ENCODE results near the gene TASOR2.

TASOR2 gene, protein sequence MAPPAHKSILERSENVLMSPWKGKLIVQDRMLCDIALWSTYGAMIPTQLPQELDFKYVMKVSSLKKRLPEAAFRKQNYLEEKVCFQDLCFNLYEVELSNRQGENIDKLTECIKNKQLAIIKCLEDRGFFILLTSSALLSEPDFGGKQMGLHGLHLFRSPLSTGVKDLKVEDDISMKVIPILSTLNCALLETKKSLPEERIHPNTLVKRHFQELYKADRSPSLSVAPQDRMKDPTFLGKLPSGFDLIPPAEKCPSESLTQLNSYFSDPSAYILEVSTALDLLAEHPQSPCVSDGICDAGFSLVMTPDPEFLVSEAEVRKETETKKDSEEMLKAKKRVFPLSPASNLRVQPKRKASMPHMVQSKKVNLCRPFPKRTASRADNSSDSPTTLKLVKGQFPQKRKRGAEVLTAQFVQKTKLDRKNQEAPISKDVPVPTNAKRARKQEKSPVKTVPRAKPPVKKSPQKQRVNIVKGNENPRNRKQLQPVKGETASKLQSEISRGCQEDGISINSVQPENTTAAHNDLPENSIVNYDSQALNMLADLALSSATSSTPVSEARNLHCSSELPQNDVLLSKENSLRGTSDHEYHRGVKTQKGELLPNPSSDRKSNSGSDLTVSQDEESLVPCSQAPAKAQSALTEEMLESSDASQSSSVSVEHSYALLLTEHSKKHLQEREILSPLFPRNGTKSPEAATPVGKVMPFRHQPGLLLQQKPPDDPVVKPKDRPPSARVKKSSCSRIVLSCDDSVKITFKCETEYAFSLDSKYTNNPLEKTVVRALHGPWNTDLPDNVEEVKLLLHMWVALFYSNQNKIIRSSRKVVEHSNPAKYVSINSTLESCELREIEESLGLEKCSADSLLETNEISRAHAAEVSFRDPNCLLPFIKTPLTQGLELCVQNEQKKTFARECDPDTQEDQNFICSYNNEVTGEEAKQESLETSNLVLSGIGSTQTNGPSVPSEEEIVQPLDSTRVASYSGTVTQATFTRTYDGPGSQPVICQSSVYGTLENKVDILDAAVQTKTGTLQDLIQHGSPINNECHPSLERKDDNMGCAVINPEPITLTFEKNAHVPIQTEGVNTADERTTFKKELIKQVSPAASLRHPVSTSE (N-terminal part only)

DNA sequence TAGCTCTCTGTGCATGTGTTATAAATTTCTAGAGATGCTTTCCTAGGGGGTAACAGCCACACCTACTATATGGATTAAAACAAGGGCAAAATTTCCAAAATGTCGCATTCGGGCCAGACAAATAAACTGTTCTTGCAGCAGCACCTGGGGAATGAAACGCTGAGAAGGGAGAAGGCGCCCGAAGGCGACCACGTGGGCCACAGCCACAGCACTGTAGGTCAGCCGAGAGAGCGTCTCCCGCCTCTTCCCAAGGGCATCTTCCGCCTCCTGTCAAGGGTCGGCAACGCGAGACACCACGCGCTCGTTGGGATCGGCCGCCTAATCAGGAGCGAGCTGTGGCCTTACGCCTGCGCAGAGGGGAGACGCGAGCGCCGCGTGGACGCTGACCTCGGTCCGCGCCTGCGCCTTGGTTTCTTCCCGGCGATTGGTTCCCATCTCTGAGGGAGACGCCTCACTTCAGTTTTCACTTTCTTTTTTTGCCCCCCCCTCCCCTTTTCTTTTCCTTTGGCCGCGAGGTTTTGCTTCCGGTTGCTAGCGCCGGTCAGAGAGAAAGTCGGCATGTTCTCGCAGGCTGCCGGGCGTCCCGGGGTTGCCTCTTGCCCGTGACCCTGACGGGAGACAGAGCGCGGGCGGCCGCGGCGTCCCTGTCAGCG is at the start of gene TASOR2:
Gene TASOR2, plus strand, starts transcription at position 521 of the 653 bp plus-strand sequence. CDS start 35,805 bp downstream, outside the sequence.
- peak; percentile 95 for DNase-seq (ENCODE audit: low read depth)

DNA sequence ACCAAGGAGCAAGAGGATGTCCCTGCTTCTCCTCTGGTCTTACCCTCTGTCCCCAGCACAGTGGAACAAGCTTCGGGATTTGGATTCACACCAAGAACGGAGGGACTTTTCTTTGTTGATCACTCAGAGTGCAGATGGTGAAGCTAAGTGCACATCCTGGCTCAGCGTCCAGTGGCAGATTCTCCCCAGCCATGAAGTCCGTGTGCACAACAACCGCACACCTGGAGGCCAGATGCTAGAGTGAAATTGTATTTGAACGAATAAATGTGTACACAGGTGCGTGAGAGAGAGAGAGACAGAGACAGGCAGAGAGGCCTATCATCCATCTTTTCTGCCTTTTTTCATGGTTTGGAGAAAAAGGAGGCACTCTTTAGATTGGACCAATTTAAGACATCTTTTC is 49.7 kb upstream of the TASOR2 start:
- no peak for DNase-seq (ENCODE audit: low read depth)

DNA sequence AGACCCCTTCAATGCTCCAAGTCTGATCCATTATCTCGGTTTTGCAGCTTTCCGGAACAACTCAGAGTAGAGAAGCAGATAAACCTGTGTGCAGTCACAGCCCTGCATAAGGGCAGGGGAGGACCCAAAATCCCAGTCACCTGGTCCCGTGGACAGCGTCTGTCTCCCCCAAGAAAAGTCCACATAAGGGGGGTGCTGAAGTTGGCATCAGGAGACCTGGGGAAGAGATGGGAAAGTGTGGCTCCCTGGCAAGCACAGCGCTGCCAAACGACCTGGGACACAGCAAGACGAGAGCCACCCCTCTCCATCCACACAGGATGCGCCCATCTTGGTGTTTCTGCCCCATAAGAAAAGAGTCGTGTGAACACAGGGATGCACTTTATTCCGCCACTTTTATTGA is 46.1 kb upstream of the TASOR2 start:
- DNase-seq (ENCODE audit: low read depth) = no peak

DNA sequence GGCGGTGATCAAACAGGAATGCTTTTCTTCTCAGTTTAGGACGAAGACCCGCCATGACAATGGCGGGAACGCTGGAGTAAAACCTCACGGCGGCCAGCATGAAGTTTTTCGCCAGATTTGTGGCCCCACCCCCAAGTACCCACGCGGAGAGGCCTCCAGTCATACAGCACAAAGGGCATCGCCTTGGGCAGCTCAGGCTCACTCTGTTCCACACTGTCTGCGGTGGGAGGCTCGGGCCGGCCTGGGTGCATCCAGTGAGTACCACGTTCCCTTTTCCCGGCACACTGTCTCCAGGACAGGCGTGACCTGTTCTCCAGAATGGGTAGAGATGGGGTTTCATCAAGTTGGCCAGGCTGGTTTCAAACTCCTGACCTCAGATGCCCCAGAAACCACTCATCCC is 45.6 kb upstream of the TASOR2 start:
- no peak for DNase-seq (ENCODE audit: low read depth)

DNA sequence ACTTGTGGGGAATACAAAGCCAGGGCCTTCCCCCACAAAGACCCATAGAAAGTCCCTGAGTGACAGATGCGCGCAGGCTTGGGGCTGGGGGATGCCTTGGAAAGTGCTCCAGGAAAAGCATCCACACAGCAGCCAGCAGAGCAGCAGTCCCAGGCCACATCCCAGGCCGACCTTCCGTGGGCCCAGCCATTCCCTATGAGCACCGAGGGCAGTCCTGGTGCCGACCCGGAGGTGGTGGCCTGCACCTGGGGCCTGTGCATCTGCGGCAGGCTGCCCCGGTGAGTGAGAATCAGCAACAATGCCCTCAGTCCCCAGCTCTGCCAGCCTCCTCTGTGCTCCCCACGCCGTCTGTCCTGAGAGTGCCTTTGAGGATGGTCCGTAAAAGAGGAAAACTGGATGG is 44.6 kb upstream of the TASOR2 start:
- no peak for DNase-seq (ENCODE audit: low read depth)

DNA sequence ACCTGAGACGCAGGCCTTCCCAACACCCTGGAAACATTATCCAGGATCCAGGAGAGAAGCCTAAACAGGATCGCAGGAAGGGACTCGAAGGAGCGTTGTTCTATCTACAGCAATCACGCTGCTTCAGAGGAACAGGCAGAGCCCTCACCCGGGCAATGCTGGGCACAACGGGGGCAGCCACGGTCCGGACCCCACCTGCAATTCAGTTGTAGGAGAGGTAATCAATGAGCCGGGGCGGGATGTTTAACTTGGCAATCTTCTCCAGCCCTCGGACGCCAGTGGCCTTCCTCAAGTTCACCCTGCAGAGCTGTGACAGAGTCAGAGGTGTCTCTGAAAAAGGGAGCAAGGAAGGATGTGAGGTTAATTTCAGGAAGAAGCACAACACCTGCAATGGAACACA is 44.1 kb upstream of the TASOR2 start:
- DNase-seq (ENCODE audit: low read depth) = no peak

DNA sequence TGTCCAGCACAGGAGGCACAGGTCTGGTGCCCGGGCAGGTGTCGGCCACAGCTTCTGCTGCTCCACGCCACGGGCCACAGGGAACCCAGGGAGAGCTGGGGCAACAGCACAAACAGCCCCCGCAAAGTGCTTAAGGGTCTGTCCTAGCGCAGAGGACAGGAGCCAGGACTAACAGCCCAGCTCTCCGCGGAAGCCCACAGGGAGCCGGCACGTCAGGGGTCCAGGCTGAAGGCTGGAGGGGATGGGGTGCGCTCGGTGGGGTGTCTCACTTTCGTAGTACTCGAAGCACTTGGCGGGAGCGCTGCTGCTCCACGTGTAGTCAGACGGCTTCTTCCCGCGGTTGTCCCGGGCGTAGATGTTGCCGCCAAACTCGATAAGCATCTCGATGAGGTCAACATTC is 43.1 kb upstream of the TASOR2 start:
- no peak for DNase-seq (ENCODE audit: low read depth)

DNA sequence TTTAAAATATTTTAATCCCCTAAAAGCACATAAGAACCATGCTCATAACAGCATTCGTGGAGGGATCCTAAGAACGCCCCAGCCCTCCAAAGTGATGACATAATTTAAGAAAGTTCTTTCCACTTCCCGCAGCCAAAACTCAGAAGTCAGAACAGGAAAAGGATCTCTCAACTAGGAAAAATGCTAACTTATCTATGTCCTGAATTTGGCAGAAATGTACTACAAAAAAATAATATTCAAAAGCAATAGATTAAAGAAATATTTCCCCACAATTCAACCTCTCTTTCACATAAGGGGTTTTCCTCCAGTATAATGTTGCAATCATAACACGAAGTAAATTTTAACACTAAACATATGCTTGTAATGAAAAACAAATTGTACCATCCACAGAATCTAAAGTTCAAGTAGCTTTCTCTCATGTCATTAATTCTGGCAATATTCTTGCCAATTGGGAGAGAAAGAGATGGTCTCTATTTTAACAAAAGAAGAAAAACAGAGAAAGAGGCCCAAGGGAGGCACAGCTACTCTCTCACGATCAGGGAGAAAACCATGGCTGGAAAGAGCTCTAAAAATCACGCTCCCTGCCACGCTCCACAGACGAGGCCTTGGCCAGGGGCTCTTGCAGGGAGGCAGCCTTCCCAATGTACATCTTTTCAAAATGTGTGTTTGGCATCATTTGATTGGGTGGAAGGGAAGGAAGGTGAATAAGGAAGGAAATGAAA is 41.1 kb upstream of the TASOR2 start:
- no peak for DNase-seq (ENCODE audit: low read depth)

DNA sequence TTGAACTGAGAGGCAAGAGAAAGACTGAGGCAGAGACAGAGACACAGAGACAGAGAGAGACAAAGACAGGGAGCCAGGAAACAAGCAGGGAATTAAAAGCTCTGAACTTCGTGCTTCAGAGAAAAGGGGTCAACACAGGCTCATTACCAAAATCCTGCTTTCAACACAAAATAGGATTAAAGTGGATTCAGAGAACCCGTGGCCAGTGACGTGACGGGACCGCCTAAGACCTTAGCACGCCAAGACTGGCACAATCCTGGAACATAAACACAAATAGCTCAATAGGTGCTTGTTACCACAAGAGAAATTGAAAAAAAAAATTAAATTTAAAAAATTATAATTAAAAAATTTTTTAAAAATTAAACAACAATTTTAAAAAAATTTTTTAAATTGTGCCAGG is 39.7 kb upstream of the TASOR2 start:
- DNase-seq (ENCODE audit: low read depth) = no peak

DNA sequence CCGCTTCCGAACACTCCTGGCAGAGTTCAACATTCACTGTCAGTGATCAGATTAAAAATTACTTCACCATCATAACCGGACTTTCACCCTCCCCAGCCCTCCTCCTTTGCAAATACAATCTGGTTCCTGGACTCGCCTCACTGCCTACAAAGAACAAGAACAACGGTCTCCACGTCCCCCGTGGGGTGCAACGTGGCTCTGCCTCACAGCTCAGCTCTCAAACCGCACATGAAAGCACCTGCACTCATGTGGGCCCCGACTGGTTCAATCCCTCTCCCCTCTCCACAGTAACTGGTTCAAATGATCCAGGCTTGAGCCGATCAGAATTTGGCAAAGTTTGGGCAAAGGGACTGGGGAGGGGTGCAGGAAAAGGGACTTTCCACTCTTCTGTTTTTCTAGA is 39.3 kb upstream of the TASOR2 start:
- DNase-seq (ENCODE audit: low read depth) = no peak

DNA sequence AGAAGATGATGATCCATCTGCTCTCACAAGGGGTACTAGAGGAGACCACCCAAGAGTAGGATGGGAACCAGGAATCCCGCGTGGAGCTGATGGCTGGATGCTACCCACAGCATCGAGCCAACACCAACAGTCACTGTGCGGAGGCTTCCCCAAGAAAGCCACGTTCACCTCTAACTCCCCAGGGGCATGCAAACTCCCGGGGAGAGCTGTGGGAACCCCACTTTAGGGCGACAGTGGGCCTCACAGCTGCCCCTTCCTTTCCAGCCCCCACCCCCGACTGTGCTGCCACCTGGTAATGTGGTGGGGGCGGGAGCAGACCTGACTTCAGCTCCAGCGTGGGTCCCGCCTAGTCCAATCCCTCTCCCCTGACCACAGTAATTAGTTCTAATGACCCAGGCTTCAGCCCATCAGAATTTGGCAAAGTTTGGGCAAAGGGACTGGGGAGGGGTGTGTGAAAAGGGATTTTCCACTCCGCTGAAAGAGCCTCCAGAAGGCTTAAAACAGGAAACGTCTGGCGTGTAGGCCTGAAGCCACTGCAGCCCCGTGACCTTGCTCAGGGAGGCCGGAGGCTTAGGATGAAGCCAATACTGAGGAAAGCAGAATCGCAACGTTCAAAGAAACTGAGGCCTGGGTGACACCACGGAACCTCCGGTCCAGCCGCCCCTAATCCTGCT is 38.6 kb upstream of the TASOR2 start:
- DNase-seq (ENCODE audit: low read depth) = no peak

DNA sequence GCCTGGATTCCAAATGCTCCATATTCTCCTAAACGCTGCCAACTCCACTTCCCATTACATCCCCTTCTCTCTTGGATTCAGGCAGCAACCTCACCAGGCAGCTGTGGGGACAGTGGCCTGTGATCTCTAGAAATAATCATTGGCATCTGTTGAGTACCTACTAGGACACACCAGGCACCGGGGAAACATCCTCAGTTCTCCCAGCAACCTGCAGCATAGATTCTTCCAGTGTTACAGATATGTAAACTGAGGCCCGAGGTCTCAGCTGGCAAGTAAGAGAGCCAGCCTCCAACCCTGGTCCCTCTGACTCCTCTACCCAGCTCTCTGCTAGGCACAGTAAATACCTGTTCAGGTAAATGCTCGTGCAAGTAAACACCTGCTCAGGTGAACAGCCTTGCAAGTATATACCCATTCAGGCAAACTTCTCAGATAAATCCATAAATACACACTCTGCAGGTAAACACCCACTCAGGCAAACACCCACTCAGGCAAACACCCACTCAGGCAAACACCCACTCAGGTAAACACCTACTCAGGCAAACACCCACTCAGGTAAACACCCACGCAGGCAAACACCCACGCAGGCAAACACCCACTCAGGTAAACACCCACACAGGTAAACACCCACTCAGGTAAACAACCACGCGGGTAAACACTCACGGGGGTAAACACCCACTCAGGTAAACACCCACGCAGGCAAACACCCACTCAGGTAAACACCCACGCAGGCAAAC is 37.0 kb upstream of the TASOR2 start:
- no peak for DNase-seq (ENCODE audit: low read depth)

DNA sequence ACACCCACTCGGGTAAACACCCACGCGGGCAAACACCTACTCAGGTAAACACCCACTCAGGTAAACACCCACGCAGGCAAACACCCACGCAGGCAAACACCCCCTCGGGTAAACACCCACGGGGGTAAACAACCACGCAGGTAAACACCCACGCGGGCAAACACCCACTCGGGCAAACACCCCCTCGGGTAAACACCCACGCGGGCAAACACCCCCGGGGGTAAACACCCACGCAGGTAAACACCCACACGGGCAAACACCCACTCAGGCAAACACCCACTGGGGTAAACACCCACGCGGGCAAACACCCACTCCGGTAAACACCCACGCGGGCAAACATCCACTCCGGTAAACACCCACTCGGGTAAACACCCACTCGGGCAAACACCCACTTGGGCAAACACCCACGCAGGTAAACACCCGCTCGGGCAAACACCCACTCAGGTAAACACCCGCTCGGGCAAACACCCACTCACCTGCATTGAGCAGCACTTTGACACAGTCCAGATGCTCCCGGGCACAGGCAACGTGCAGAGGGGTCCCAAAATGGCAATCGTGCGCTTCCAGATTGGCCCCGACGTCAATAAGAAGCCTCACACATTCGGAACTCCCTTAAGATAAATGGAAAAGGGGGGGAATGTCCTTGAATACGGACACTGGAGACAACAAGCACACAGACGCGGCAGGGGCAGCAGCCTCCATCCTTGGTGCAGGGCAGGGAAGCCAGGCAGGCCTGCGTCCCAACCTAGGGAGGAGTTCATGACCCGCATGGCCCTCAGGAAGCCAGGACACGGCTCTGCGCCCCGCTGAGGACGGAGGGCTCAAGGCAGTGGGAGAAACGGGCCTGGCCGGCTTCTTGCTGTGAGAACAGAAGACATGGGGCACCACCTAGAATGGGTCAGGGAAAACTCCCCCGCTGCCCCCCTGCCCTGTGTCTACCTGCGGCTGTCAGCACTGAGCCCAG is 35.9 kb upstream of the TASOR2 start:
- DNase-seq (ENCODE audit: low read depth) = no peak

DNA sequence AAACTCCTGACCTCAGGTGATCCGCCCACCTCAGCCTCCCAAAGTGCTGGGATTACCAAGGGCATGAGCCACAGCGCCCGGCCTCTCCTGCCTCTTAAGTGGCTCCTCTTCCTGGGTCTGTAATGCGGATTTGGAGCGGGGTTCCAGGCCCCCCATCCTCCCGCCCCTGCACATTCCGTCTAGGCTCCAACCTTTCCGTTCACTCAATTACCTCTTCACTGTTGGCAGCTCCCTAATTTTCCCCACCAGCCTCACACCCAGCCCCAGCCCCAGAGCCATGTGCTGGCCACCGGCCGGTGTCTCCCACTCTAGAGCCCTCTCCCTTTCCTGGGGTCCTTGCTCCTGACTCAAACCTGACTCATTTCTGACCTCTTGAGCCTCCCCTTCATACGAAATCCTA is 34.9 kb upstream of the TASOR2 start:
- DNase-seq (ENCODE audit: low read depth) = no peak

DNA sequence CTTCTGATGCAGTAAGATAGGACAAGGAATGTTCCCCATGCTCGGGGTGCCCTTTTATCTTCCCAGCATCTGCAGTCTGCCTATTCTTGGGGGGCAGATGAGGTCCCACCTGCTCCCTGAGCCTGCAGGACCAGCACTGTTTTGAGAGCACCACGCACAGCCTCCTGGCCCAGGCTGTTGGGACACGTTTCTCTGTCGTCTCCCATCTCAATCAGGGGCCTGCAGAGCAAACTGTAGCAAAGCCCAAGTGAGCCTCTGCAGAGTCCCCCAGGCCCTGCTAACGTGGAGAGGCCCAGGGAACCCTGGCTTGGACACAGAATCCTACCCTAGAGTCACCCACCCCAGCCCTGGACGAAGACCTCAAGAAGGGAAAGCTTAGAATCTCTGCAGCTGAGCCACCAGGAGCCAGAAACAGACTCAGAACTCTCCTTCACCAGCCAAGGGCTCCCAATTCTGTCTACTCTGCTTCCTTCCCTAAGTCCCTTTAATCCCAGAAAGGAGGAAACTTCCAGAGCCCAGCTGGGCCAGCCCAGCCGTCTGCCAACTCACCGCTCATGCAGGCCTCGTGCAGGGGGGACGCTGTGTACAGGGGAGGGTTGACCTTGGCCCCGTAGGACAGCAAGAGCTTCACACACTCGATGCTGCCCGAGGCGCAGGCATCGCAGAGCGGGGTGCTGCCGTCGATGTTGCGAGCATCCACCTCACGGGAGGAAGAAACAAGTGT is 33.8 kb upstream of the TASOR2 start:
- no peak for DNase-seq (ENCODE audit: low read depth)

DNA sequence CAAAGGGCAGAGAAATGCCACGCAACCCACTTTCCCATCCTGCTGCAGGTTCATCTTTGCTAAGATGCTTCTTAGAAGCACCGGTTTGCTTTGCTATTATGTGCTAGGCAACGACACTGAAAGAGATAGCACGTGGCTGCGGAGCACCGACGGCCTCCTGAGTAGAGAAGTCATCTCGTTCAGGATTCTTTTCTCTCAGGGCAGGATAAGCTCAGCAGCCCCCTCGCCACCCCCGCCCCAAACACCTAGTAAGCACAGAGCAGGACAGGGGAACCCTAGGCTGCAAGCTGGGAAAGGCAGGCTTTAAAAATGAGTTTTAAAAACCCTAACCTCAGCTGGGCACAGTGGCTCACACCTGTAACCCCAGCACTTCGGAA is 33.3 kb upstream of the TASOR2 start:
- DNase-seq (ENCODE audit: low read depth) = no peak

DNA sequence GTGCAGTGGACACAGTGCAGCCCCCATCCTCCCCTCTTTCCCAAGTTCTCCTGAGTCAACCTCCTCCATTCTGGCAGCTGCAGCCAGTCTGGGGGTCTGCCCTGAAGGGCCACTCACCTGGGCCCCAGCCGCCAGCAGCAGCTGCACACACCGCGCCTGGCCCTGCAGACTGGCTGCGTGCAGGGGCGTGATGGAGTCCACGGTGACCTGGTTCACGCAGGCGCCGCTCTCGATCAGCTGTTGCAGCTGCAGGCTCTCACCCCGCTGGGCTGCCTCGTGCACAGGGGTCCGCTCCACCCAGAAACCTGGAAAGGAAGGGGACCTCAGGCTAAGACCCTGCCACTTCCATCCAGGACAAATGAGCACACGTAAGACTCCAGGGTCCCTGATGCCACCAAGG is 31.9 kb upstream of the TASOR2 start:
- DNase-seq (ENCODE audit: low read depth) = no peak

DNA sequence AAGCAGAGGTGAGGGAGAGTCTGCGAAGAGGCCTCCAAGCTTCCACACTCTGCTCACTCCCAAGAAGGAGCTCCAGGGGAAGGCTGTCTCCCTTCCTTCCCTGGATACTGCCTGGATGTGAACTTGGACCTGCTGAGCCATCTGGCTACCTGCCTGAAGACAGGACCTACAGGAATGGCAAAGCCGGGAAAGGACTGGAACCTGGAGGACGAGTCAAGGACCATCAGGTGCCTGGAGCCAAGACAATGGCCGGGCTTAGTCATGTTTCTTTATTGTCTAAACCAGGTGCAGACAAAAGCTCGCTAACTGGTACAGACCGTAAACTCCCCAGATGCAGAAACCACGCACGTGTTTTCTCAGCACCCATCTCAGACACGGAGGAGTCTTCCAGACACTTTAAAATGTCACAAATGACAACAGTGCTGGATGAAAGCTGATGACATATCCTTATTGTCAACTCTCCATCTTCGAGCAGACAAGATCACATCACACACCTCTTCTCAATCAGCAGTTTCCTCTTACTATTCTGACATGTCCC is 30.4 kb upstream of the TASOR2 start:
- DNase-seq (ENCODE audit: low read depth) = no peak

Measured in T-helper 22 cell (primary cell).